Germinal center (tissue), 1 donor: Measurements from ENCODE around the gene TMEM219.
"Not testable (repeated sequence)": the region's sequence is repeated elsewhere in the genome, so short reads cannot be mapped to it uniquely, and the experiment has no call there.

ENCODE experiments used
- DNase-seq: peaks from one replicate; pipeline ENCODE4 v3.0.0; 2012; ENCODE audit warnings: mixed read lengths, low spot score

Gene TMEM219

DNA sequence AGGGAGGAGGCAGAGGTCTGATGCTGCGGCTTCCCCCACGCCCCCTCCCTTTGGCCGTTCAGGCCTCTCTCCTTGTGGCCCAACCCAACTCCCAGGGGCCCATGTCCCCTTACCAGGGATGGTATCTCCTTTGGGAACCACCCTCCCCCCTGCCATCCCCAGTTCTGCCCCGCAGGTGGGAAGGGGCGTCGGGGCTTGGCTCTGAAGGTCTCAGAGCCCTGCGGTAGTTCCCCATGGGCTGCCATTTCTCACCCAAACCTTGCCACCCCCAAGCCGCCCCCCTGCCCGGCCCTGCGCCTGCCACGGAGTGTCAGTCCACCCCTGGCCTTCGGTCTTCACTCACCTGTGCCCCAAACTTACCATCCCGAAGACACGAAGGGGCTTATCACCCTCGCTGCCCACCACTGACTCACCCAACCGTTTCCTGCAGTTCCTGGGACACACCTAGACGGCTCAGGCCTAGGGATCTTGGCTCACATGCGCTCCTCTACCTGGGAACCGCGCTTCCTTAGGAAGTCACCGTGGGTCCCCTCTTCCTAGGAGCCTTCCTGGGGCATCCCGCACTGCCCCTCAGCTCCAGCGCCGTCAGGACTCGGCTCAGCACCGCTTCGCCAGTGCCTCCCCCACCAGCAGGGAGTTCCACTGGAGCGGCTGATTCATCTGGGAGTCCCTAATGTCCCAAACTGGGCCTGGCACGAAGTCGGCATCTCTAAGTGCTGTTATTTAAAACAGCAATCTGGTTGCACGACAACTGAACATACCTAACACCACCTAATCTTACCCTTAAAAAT, 50.0 kb downstream of the TMEM219 start:
- no peak for DNase-seq

DNA sequence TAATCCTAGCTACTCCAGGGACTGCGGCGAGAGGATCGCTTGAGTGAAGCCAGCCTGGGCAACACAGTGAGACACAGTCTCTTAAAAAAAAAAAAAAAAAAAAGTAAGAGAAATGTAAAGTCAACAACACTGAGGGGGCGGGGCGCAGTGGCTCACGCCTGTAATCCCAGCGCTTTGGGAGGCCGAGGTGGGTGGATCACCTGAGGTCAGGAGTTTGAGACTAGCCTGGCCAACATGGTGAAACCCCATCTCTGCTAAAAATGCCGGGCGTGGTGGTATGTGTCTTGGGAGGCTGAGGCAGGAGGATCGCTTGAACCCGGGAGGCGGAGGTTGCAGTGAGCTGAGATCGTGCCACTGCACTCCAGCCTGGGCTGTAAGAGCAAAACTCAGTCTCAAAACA, 50.7 kb downstream of the TMEM219 start:
- not testable (repeated sequence) for DNase-seq

DNA sequence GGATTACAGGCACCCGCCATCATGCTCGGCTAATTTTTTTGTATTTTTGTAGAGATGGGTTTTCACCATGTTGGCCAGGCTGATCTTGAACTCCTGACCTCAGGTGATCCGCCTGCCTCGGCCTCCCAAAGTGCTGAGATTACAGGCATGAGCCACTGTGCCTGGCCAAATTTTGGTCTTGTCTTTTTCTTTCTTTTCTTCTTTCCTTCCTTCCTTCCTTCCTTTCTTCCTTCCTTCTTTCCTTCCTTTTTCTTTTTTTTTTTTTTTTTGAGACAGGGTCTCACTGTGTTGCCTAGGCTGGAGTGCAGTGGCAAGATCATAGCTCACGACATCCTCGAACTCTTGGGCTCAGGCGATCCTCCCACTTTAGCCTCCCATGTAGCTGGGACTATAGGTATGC, 53.6 kb downstream of the TMEM219 start:
- DNase-seq, result not testable (repeated sequence)

DNA sequence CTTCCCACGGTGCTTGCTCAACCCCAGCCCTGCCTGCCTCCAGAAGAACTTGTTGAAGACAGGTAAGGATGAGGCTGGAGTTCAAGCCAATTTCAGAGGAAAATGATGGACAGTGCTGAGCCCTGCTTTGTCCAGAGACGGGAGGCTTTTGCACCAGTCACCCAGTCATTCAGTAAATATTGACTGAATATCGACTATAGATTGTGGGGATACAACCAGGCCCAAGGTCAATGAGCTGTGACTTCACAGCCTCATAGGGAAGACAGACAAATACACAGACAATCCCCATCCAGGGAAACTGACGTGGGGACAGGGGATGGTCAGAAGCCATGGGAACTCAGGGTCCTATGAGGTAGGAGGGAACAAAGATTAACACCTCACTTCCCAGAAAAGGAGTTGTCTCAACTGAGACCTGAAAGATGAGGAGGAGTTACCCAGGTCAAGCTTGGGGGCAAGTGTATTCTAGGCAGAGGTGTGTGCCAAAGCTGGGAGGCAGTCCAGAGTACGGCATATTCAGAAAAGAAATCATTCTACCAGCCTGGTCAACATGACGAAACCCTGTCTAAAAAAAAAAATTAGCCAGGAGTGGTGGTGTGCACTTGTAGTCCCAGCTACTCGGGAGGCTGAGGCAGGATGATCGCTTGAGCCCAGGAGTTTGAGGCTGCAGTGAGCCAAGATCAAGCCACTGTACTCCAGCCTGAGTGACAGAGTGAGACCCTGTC, 54.8 kb downstream of the TMEM219 start:
- DNase-seq, result no peak

DNA sequence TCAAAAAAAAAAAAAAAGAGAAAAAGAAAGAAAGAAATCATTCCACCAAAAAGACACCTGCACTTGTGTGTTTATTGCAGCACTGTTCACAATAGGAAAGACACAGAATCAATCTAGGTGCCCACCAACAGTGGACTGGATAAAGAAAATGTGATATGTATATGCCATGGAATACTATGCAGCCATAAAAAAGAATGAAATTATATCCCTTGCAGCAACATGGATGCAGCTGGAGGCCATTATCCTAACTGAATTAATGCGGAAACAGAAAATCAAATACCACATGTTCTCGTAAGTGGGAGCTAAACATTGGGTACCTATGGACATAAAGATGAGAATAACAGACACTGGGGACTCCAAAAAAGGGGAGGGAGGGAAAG, 55.4 kb downstream of the TMEM219 start:
- no peak for DNase-seq

DNA sequence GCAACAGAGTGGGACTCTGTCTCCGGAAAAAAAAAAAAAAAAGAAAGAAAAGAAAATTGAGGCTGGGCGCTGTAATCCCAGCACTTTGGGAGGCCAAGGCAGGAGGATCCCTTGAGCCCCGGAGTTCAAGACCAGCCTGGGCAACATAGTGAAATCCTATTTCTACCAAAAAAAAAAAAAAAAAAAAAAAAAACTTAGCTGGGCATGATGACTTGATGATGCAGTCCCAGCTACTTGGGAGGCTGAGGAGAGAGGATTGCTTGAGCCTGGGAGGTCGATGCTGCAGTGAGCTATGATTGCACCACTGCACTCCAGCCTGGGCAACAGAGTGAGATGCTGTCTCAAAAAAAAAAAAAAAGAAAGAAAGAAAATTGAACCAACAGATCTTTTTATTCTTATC, 56.1 kb downstream of the TMEM219 start:
- not testable (repeated sequence) for DNase-seq

DNA sequence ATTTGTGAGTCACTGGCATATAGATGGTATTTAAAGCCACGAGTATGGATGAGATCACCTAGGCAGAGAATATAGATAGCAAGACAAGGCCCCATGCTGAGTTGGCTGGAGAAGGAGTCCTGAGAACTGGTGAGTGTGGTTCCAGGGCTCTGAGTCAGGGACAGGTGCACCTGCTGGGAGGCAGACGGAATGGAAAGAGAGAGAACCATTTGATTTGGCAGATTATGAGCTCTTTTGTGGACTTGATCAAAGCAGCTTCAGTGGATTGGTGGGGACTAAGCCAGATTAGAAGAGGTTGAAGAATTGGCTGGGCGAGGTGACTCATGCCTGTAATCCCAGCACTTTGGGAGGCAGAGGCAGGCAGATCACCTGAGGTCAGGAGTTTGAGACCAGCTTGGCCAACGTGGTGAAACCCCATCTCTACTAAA, 56.9 kb downstream of the TMEM219 start:
- no peak for DNase-seq
